HepG2 (cell line): ENCODE measurements around the gene TMEM253. TPM values are rescaled to one million over a fixed set of nuclear protein-coding genes. Genes with fewer than 3 reads are reported as not detected.
A peak's percentile ranks its signal among the peaks of the same experiment; 100 is the strongest.

ENCODE experiments used
- EEA1 ChIP-seq: sonication (generic); formaldehyde crosslinking; IDR thresholded peaks from 2 replicates; pipeline ENCODE4 v1.5.1; 2020; ENCODE audit warnings: mild to moderate bottlenecking, missing genetic modification reagents, borderline replicate concordance
- HDAC6 ChIP-seq: fragments of 200-600 bp; sonication (generic); IDR thresholded peaks from 2 replicates; pipeline ENCODE4 v1.7.0; 2017; ENCODE audit warnings: mild to moderate bottlenecking, antibody characterized with exemption, low read length, low read depth
- IRX3 ChIP-seq: sonication (generic); formaldehyde crosslinking; IDR thresholded peaks from 2 replicates; pipeline ENCODE4 v1.8.1; 2023; ENCODE audit warnings: mild to moderate bottlenecking, low read depth, missing genetic modification reagents, borderline replicate concordance
- JARID2 ChIP-seq: sonication (generic); formaldehyde crosslinking; IDR thresholded peaks from 2 replicates; pipeline ENCODE4 v1.8.1; 2023; ENCODE audit warnings: missing genetic modification reagents, inconsistent platforms; ENCODE audit not compliant: insufficient replicate concordance
- JUND ChIP-seq: sonication (generic); formaldehyde crosslinking; IDR thresholded peaks from 2 replicates; pipeline ENCODE4 v1.8.0; 2022; ENCODE audit warnings: mild to moderate bottlenecking, missing genetic modification reagents
- NKX3-1 ChIP-seq: sonication (generic); formaldehyde crosslinking; IDR thresholded peaks from 2 replicates; pipeline ENCODE4 v1.5.0; 2020; ENCODE audit warnings: missing genetic modification reagents
- RNF2 ChIP-seq: fragments of 450-650 bp; conservative IDR thresholded peaks from 2 replicates; pipeline ENCODE4 v1.6.1; 2016; ENCODE audit warnings: low read depth
- SAP130 ChIP-seq: IDR thresholded peaks from 2 replicates; pipeline ENCODE4 v1.6.1; 2016; ENCODE audit warnings: low read depth
- ZFYVE20 ChIP-seq: sonication (generic); formaldehyde crosslinking; IDR thresholded peaks from 2 replicates; pipeline ENCODE4 v1.8.0; 2023; ENCODE audit warnings: low read depth, mild to moderate bottlenecking, moderate library complexity, missing genetic modification reagents, borderline replicate concordance
- polyA plus RNA-seq, 8 experiments: library from polyadenylated mRNA; depleted of rRNA in 3 of 8; stranded (reverse) in 7 of 8; unstranded in 1 of 8; fragments of >200 nt; fragmentation: Illumina TruSeq in 4 of 8; extraction: Trizol in 4 of 8; gene quantifications; 2 replicates each; pipeline versions ENCODE4 v1.2.1 to v1.2.3, GENCODE V29; 2011 to 2016; ENCODE audit warnings: low read depth in 4 of 8, missing spikeins in 1 of 8, mixed read lengths in 1 of 8; ENCODE audit not compliant: insufficient read depth in 1 of 8
- total RNA-seq, 5 experiments: library from RNA; depleted of rRNA; stranded (reverse); fragments of >200 nt; fragmentation: Illumina TruSeq; extraction: Trizol; gene quantifications; 2 replicates each; pipeline ENCODE4 v1.2.3, GENCODE V29; 2016; ENCODE audit warnings: low read depth in 1 of 5
- TF ChIP-seq, protein P1 (sequence below): IDR thresholded peaks from 2 replicates; pipeline ENCODE4 v1.6.1; 2016; ENCODE audit warnings: mild to moderate bottlenecking
- TF ChIP-seq, protein P2 (sequence below), 2 experiments: sonication (generic) in 1 of 2; formaldehyde crosslinking in 1 of 2; IDR thresholded peaks; 2 replicates each; pipeline versions ENCODE4 v1.4.0 to v1.6.1; 2018 to 2020; ENCODE audit warnings: missing genetic modification reagents in 2 of 2, borderline replicate concordance in 1 of 2, low read depth in 1 of 2, mild to moderate bottlenecking in 1 of 2, missing biosample characterization in 1 of 2
- TF ChIP-seq, protein P3 (sequence below): sonication (generic); formaldehyde crosslinking; IDR thresholded peaks from 2 replicates; pipeline ENCODE4 v1.4.0; 2020; ENCODE audit warnings: mild to moderate bottlenecking, missing genetic modification reagents, borderline replicate concordance
- TF ChIP-seq, protein P4 (sequence below): sonication (generic); formaldehyde crosslinking; IDR thresholded peaks from 2 replicates; pipeline ENCODE4 v1.5.1; 2020; ENCODE audit warnings: mild to moderate bottlenecking, missing genetic modification reagents, moderate library complexity
- TF ChIP-seq, protein P5 (sequence below): sonication (generic); formaldehyde crosslinking; IDR thresholded peaks from 2 replicates; pipeline ENCODE4 v1.4.0; 2020; ENCODE audit warnings: missing genetic modification reagents, mild to moderate bottlenecking, borderline replicate concordance

The TMEM253 gene
- total and polyA plus RNA-seq, 2 of the 13 experiments (the other 11 are each of a cell fraction or from before 2014, with no cell fraction given): 0.29 to 0.45 TPM

DNA sequence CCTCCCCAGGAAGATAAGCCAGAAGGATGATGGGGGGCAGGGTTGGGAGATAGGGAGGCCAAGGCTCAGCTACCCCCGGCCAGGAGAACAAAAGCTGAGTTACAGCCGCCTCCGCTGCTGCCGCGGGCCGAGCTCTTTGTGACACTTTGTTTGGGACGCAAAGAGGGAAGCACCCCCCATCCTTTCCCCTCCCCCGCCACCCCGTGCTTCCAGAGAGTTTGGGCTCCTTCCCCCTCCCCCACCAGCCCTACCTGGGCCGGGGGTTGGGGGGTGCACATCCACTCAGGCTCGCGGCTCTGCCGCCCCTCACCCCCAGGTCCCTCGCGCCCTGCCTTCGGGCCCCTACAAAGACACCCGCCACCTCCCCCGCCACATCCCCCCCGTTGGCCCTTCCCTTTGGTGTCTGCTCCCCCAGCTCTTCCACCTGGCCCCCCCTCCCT lies 3.2 kb upstream of the TMEM253 start (continued):
- TF ChIP-seq JARID2 (CRISPR knock-in tag) (no peak), IRX3 (CRISPR knock-in tag) (no peak), ZFYVE20 (CRISPR knock-in tag) (no peak), JUND (CRISPR knock-in tag) (no peak), NKX3-1 (CRISPR knock-in tag) (no peak), HDAC6 (no peak), SAP130 (peak; percentile 32; the same call in 1 of the 2 replicates), RNF2 (no peak), EEA1 (no peak)
- TF ChIP-seq, protein P1, sequence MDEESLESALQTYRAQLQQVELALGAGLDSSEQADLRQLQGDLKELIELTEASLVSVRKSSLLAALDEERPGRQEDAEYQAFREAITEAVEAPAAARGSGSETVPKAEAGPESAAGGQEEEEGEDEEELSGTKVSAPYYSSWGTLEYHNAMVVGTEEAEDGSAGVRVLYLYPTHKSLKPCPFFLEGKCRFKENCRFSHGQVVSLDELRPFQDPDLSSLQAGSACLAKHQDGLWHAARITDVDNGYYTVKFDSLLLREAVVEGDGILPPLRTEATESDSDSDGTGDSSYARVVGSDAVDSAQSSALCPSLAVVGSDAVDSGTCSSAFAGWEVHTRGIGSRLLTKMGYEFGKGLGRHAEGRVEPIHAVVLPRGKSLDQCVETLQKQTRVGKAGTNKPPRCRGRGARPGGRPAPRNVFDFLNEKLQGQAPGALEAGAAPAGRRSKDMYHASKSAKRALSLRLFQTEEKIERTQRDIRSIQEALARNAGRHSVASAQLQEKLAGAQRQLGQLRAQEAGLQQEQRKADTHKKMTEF (CRISPR knock-in tag): no peak
- TF ChIP-seq, protein P2, sequence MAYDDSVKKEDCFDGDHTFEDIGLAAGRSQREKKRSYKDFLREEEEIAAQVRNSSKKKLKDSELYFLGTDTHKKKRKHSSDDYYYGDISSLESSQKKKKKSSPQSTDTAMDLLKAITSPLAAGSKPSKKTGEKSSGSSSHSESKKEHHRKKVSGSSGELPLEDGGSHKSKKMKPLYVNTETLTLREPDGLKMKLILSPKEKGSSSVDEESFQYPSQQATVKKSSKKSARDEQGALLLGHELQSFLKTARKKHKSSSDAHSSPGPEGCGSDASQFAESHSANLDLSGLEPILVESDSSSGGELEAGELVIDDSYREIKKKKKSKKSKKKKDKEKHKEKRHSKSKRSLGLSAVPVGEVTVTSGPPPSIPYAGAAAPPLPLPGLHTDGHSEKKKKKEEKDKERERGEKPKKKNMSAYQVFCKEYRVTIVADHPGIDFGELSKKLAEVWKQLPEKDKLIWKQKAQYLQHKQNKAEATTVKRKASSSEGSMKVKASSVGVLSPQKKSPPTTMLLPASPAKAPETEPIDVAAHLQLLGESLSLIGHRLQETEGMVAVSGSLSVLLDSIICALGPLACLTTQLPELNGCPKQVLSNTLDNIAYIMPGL (CRISPR knock-in tag; IDR thresholded peaks at IDR 0.05; ENCODE audit: borderline replicate concordance in 1 of 2, low read depth in 1 of 2): 0 out of 4 replicates have a peak, but pooled peaks of 1 of the 2 experiments have one; percentile 21
- TF ChIP-seq, protein P3, sequence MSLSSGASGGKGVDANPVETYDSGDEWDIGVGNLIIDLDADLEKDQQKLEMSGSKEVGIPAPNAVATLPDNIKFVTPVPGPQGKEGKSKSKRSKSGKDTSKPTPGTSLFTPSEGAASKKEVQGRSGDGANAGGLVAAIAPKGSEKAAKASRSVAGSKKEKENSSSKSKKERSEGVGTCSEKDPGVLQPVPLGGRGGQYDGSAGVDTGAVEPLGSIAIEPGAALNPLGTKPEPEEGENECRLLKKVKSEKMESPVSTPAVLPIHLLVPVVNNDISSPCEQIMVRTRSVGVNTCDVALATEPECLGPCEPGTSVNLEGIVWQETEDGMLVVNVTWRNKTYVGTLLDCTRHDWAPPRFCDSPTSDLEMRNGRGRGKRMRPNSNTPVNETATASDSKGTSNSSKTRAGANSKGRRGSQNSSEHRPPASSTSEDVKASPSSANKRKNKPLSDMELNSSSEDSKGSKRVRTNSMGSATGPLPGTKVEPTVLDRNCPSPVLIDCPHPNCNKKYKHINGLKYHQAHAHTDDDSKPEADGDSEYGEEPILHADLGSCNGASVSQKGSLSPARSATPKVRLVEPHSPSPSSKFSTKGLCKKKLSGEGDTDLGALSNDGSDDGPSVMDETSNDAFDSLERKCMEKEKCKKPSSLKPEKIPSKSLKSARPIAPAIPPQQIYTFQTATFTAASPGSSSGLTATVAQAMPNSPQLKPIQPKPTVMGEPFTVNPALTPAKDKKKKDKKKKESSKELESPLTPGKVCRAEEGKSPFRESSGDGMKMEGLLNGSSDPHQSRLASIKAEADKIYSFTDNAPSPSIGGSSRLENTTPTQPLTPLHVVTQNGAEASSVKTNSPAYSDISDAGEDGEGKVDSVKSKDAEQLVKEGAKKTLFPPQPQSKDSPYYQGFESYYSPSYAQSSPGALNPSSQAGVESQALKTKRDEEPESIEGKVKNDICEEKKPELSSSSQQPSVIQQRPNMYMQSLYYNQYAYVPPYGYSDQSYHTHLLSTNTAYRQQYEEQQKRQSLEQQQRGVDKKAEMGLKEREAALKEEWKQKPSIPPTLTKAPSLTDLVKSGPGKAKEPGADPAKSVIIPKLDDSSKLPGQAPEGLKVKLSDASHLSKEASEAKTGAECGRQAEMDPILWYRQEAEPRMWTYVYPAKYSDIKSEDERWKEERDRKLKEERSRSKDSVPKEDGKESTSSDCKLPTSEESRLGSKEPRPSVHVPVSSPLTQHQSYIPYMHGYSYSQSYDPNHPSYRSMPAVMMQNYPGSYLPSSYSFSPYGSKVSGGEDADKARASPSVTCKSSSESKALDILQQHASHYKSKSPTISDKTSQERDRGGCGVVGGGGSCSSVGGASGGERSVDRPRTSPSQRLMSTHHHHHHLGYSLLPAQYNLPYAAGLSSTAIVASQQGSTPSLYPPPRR (CRISPR knock-in tag): no peak
- TF ChIP-seq, protein P4, sequence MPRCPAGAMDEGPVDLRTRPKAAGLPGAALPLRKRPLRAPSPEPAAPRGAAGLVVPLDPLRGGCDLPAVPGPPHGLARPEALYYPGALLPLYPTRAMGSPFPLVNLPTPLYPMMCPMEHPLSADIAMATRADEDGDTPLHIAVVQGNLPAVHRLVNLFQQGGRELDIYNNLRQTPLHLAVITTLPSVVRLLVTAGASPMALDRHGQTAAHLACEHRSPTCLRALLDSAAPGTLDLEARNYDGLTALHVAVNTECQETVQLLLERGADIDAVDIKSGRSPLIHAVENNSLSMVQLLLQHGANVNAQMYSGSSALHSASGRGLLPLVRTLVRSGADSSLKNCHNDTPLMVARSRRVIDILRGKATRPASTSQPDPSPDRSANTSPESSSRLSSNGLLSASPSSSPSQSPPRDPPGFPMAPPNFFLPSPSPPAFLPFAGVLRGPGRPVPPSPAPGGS (CRISPR knock-in tag): no peak
- TF ChIP-seq, protein P5, sequence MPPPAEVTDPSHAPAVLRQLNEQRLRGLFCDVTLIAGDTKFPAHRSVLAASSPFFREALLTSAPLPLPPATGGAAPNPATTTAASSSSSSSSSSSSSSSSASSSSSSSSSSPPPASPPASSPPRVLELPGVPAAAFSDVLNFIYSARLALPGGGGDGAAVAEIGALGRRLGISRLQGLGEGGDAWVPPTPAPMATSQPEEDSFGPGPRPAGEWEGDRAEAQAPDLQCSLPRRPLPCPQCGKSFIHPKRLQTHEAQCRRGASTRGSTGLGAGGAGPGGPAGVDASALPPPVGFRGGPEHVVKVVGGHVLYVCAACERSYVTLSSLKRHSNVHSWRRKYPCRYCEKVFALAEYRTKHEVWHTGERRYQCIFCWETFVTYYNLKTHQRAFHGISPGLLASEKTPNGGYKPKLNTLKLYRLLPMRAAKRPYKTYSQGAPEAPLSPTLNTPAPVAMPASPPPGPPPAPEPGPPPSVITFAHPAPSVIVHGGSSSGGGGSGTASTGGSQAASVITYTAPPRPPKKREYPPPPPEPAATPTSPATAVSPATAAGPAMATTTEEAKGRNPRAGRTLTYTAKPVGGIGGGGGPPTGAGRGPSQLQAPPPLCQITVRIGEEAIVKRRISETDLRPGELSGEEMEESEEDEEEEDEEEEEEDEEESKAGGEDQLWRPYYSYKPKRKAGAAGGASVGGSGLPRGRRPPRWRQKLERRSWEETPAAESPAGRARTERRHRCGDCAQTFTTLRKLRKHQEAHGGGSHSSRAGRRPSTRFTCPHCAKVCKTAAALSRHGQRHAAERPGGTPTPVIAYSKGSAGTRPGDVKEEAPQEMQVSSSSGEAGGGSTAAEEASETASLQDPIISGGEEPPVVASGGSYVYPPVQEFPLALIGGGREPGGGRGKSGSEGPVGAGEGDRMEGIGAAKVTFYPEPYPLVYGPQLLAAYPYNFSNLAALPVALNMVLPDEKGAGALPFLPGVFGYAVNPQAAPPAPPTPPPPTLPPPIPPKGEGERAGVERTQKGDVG: no peak
